NT2/D1 (cell line): ENCODE data around the gene TBATA.

Experiments used
- DNase-seq: peaks from one replicate; pipeline ENCODE4 v3.0.0-alpha.2; 2011; ENCODE audit warnings: low read depth, low spot score
- H3K27me3 ChIP-seq: 2 replicates; pipeline ENCODE4 v1.6.0; 2011; ENCODE audit warnings: mild to moderate bottlenecking; ENCODE audit not compliant: insufficient read length, insufficient read depth
- H3K36me3 ChIP-seq: 2 replicates; pipeline ENCODE4 v1.6.1; 2011; ENCODE audit warnings: mild to moderate bottlenecking, low read length, mixed read lengths; ENCODE audit not compliant: insufficient read depth, insufficient read length
- H3K4me1 ChIP-seq: 2 replicates; pipeline ENCODE4 v1.5.1; 2011; ENCODE audit not compliant: insufficient read depth, insufficient read length
- H3K4me3 ChIP-seq: 2 replicates; pipeline ENCODE4 v1.5.1; 2011; ENCODE audit warnings: low read depth; ENCODE audit not compliant: insufficient read length
- H3K9ac ChIP-seq: 2 replicates; pipeline ENCODE4 v1.6.0; 2011; ENCODE audit warnings: low read depth; ENCODE audit not compliant: insufficient read length
- H3K9me3 ChIP-seq: 2 replicates; pipeline ENCODE4 v1.5.1; 2011; ENCODE audit warnings: mild to moderate bottlenecking, low read length; ENCODE audit not compliant: insufficient read depth
- SUZ12 ChIP-seq: IDR thresholded peaks from 2 replicates; pipeline ENCODE4 v1.6.1; 2011; ENCODE audit not compliant: insufficient read length, insufficient read depth; ENCODE audit errors: extremely low read depth
- YY1 ChIP-seq: IDR thresholded peaks from 2 replicates; pipeline ENCODE4 v1.6.1; 2011; ENCODE audit not compliant: insufficient read length, insufficient read depth
- ZNF274 ChIP-seq: IDR thresholded peaks from 2 replicates; pipeline ENCODE4 v1.6.1; 2011; ENCODE audit warnings: mild to moderate bottlenecking, low read depth, low read length

The TBATA gene, protein sequence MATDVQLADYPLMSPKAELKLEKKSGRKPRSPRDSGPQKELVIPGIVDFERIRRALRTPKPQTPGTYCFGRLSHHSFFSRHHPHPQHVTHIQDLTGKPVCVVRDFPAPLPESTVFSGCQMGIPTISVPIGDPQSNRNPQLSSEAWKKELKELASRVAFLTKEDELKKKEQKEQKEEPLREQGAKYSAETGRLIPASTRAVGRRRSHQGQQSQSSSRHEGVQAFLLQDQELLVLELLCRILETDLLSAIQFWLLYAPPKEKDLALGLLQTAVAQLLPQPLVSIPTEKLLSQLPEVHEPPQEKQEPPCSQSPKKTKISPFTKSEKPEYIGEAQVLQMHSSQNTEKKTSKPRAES

DNA sequence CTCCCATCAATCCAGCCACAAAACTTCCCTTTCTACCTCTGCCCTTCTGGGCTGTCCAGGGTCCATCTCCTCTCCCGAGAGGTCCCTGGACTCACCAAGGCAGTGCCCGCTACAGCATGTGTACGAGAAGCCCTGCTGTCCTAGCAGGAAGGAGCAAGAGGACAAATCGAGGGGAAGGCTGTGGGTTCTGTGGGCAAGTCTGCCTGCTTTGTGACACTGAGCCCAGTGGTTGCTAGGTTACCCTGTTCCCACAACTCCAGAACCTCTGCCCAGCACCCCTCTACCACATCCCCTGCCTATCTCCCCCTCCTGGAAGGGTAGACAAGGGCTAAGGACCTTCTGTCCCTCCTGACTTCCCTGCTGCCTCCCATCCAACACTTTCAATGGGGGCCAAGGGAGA is at the start of gene TBATA:
TBATA (minus strand) TSS at position 188 of the 400 bp plus-strand sequence. CDS start 1,998 bp downstream, outside the sequence.
- DNase-seq: no peak
- Histone ChIP-seq H3K4me3 (no peak within 1 kb of the TSS), H3K9ac (no peak within 1 kb of the TSS)

DNA sequence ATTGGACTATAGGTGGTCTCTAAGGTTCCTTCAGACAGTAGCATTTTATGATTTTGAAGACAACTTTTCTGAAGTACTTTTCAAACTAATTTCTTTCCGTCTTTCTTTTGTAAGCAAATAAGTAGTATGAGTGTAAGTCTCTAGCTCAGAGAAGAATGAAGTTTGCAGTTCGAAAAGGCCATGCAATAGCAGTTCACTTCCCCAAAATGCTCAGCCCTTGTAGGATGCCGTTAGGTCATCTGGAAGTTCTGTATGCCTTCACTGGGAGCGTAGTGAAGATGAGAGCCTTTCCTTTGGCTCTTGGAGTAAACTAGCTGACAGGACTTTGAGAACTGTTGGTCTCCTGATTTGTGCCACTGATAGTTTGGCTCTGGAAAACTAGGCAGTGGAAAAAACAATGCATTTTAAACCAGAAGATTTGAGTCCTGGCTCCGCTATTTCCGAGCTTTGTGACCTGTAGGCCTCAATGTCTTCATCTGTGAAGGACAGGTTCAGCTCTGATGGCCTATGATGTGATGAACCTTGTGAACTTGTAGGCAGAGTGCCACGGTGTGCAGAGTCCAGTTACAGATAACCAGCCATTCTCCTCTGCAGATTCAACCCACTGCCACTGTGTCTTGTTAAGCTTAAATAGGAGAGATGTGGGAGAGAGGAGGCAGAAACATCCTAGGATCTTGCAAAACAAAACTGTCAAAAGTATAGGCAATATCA is 49.4 kb upstream of the TBATA start:
- no peaks in the 10 kb centered on the region for H3K9me3 ChIP-seq
- no peaks in the 10 kb centered on the region for H3K27me3 ChIP-seq
- TF ChIP-seq SUZ12 (no peak), ZNF274 (no peak), YY1 (no peak)
- DNase-seq: no peak
- H3K36me3 ChIP-seq: peaks cover 21% of the 10 kb centered on the region
- no peaks in the 10 kb centered on the region for H3K4me1 ChIP-seq
- no peak overlapping the region for H3K9ac ChIP-seq
- H3K4me3 ChIP-seq: no peak overlapping the region

More for the DNA sequence above, at the start of gene TBATA:
- Histone ChIP-seq H3K27me3 (no peaks in the 10 kb centered on the region), H3K36me3 (no peaks in the 10 kb centered on the region), H3K9me3 (no peaks in the 10 kb centered on the region; the same call in 1 of the 2 replicates), H3K4me1 (no peaks in the 10 kb centered on the region)
- TF ChIP-seq YY1 (no peak), ZNF274 (no peak), SUZ12 (no peak)

DNA sequence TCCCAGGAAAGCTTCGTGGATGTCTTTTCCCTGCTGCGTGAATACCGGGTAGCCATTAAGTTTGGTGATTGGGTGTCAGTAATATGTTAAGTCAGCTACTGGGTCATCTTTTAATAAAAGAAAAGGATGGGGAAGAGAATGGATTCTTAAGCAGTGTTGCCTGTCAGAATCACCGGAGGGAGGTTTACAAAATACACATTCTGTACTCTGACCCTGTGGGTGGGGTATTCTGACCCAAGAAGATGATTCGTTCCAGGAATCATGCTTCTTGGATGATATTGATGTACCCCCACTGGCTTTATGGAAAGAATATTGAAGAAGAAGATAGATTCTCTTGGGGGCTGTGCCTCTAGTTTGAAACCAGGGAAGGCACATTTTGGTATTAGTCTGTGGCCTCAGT is 48.8 kb upstream of the TBATA start:
- Histone ChIP-seq H3K27me3 (no peaks in the 10 kb centered on the region), H3K9me3 (no peaks in the 10 kb centered on the region), H3K4me3 (no peak overlapping the region), H3K9ac (no peak overlapping the region), H3K36me3 (peaks cover 20% of the 10 kb centered on the region), H3K4me1 (no peaks in the 10 kb centered on the region)
- TF ChIP-seq YY1 (no peak), SUZ12 (no peak), ZNF274 (no peak)
- no peak for DNase-seq

DNA sequence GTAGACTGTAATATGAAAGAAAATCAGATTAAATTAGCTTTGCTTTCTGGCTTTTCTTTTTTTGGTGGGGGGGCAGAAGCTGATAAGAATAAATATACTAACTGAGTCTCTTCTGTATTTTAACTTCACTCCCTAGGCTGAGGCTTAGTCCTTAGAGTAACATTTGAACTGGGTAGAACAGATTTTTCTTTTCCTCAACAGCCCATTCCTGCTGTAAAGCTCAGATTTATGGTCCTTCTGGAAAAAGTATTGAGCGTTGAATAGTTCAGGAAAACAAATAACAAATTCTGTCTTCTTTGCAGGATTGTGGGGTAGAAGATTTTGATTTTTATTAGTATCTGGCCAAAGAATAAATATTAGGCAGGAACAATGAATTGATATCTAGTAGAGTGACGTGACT is 48.4 kb upstream of the TBATA start:
- no peaks in the 10 kb centered on the region for H3K9me3 ChIP-seq
- H3K36me3 ChIP-seq: peaks cover 24% of the 10 kb centered on the region
- H3K4me1 ChIP-seq: no peaks in the 10 kb centered on the region
- H3K4me3 ChIP-seq: no peak overlapping the region
- H3K27me3 ChIP-seq: no peaks in the 10 kb centered on the region
- TF ChIP-seq SUZ12: no peak
- no peak for TF ChIP-seq YY1
- TF ChIP-seq ZNF274: no peak
- no peak for DNase-seq
- no peak overlapping the region for H3K9ac ChIP-seq

DNA sequence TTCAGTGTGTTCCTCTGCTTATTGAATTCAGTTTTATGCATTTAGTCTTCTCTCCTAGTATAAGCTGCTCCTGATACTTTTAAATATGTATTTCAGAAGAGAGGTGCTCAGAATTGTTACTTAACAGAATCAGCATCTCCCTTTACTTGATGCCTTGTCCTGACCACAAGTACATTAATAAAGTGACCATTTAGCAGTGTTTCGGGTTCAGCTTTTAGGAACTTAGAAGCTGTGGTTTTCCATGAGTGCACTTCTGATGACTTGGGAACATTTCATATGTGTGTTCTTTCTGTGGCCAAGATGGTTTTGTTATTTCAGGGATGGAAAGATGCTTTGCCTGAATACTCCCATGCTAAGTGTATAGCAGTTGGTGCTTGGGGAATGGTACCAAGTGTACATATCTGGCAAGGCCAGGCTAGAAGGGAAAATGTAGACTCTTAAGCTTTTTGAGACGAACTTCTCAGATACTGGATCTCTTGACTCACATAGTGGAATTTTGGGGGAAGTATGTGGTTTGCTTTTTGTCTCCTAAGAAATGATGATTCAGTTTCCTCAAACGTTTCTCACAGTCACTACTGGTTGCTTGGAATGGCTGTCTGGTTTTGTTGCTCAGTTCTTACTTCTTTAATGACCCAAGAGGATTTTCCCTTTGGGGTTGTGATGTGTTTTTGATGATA is 47.8 kb upstream of the TBATA start:
- no peak overlapping the region for H3K9ac ChIP-seq
- peaks cover 24% of the 10 kb centered on the region for H3K36me3 ChIP-seq
- no peak for TF ChIP-seq YY1
- no peak for TF ChIP-seq ZNF274
- TF ChIP-seq SUZ12: no peak
- no peak overlapping the region for H3K4me3 ChIP-seq
- no peaks in the 10 kb centered on the region for H3K4me1 ChIP-seq
- H3K27me3 ChIP-seq: no peaks in the 10 kb centered on the region
- H3K9me3 ChIP-seq: no peaks in the 10 kb centered on the region
- DNase-seq: no peak

DNA sequence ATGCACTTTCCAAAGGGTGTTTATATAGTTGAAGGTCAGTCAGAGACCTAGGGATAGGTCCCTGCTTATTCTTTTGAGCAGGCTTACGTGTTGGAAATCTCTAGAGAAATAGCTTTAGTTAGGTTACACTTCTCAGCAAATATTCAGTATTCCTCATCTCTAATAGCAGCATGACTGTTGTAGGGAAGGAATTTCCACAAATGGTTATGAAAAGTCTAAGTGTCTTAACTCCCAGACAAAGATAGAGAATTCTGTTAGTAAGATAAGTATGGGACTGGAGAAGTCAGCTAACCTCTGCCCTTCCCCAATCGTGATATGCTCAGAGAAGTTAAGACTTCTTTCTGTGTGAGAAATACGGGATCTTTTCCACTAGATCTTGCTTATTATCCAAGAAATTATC is 47.0 kb upstream of the TBATA start:
- H3K4me1 ChIP-seq: no peaks in the 10 kb centered on the region
- H3K27me3 ChIP-seq: no peaks in the 10 kb centered on the region
- DNase-seq: no peak
- TF ChIP-seq ZNF274 (no peak), YY1 (no peak), SUZ12 (no peak)
- H3K9me3 ChIP-seq: no peaks in the 10 kb centered on the region
- no peak overlapping the region for H3K4me3 ChIP-seq
- H3K36me3 ChIP-seq: peaks cover 19% of the 10 kb centered on the region
- no peak overlapping the region for H3K9ac ChIP-seq

DNA sequence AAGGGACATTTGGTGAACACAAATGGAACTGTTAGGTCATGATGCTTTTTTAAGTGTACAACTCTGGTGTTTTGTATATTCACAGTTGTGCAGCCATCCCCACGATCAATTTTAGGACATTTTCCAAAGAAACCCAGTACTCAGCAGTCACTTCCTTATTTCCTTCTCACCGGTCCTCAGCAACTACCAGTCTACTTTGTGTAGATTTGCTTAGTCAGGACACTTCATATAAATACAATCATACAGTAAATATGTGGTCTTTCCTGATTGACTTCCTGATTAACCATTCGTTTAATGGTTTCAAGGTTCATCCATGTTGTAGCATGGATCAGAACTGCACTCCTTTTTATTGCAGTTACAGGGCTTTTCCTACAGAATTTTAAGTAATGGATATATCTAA is 45.0 kb upstream of the TBATA start:
- Histone ChIP-seq H3K36me3 (peaks cover 26% of the 10 kb centered on the region), H3K9ac (no peak overlapping the region), H3K4me3 (no peak overlapping the region), H3K4me1 (no peaks in the 10 kb centered on the region), H3K27me3 (no peaks in the 10 kb centered on the region), H3K9me3 (no peaks in the 10 kb centered on the region)
- no peak for DNase-seq
- no peak for TF ChIP-seq ZNF274
- no peak for TF ChIP-seq YY1
- TF ChIP-seq SUZ12: no peak
